ENCODE measurements around the gene COL5A1. TPM values are rescaled to one million over a fixed set of nuclear protein-coding genes. Genes with fewer than 3 reads are reported as not detected.

COL5A1 gene
- total RNA-seq, 4 donors from 2014 or later, result 4.8 to 16.5 (median 9.4) TPM

GRCh38 chr9:134751622-134752021 lies 110.0 kb downstream of the COL5A1 start:
- intact Hi-C loops (cut with DNase I), result no loop called here
- Histone ChIP-seq H3K36me3 (no peaks in the 10 kb centered on the region), H3K4me3 (replicated peaks in 1 of 3) (no peak overlapping the region), H3K4me1 (no peaks in the 10 kb centered on the region), H3K9me3 (no peaks in the 10 kb centered on the region), H3K27me3 (no peaks in the 10 kb centered on the region), H3K27ac (no peak overlapping the region)
- 94 to 96% methylated on average over 5 of the region's 5 CpGs for WGBS, 2 donors
- no peak for DNase-seq
- no peak for TF ChIP-seq POLR2A (IDR thresholded peaks at IDR 0.05)
- no peak for TF ChIP-seq CTCF (IDR thresholded peaks at IDR 0.05)

- 78 to 90% methylated on average over 5 to 16 of the region's 16 CpGs for WGBS, 2 donors
- Histone ChIP-seq H3K4me3 (replicated peaks in 1 of 3) (no peak overlapping the region), H3K36me3 (no peaks in the 10 kb centered on the region), H3K27me3 (no peaks in the 10 kb centered on the region), H3K27ac (no peak overlapping the region), H3K9me3 (no peaks in the 10 kb centered on the region), H3K4me1 (no peaks in the 10 kb centered on the region)
- no peak for DNase-seq
- intact Hi-C loops (cut with DNase I), result no loop called here
- TF ChIP-seq POLR2A (IDR thresholded peaks at IDR 0.05) (no peak), CTCF (IDR thresholded peaks at IDR 0.05) (no peak)
Observed at GRCh38 chr9:134752471-134753168, 111.0 kb downstream of the COL5A1 start.

GRCh38 chr9:134753191-134753590 lies 111.6 kb downstream of the COL5A1 start:
- no peak overlapping the region for H3K4me3 ChIP-seq (replicated peaks in 1 of 3)
- no peaks in the 10 kb centered on the region for H3K36me3 ChIP-seq
- WGBS, 2 donors, result 89% methylated on average over 9 of the region's 11 CpGs; no CpG with 5 or more reads in 1 of the 2 donors
- H3K4me1 ChIP-seq, result no peaks in the 10 kb centered on the region
- H3K9me3 ChIP-seq, result no peaks in the 10 kb centered on the region
- intact Hi-C loops (cut with DNase I), result no loop called here
- no peak for TF ChIP-seq POLR2A (IDR thresholded peaks at IDR 0.05)
- no peak for TF ChIP-seq CTCF (IDR thresholded peaks at IDR 0.05)
- H3K27me3 ChIP-seq, result no peaks in the 10 kb centered on the region
- no peak for DNase-seq
- H3K27ac ChIP-seq, result no peak overlapping the region

- TF ChIP-seq POLR2A (IDR thresholded peaks at IDR 0.05) (no peak), CTCF (IDR thresholded peaks at IDR 0.05) (no peak)
- H3K9me3 ChIP-seq, result no peaks in the 10 kb centered on the region
- no peak for DNase-seq
- intact Hi-C loops (cut with DNase I), result no loop called here
- no peaks in the 10 kb centered on the region for H3K4me1 ChIP-seq
- WGBS, 2 donors, result 90 to 94% methylated on average over 14 of the region's 14 CpGs
- no peaks in the 10 kb centered on the region for H3K36me3 ChIP-seq
- H3K27me3 ChIP-seq, result no peaks in the 10 kb centered on the region
- H3K27ac ChIP-seq, result no peak overlapping the region
- H3K4me3 ChIP-seq (replicated peaks in 1 of 3), result no peak overlapping the region
Observed at GRCh38 chr9:134755221-134755907, 113.8 kb downstream of the COL5A1 start.

GRCh38 chr9:134756098-134756497 lies 114.5 kb downstream of the COL5A1 start:
- no peak for DNase-seq
- H3K4me1 ChIP-seq, result no peaks in the 10 kb centered on the region
- H3K27me3 ChIP-seq, result no peaks in the 10 kb centered on the region
- no peak overlapping the region for H3K27ac ChIP-seq
- WGBS, 2 donors, result 94 to 100% methylated on average over 3 to 7 of the region's 10 CpGs
- intact Hi-C loops (cut with DNase I), result no loop called here
- no peaks in the 10 kb centered on the region for H3K9me3 ChIP-seq
- no peak overlapping the region for H3K4me3 ChIP-seq (replicated peaks in 1 of 3)
- no peaks in the 10 kb centered on the region for H3K36me3 ChIP-seq
- no peak for TF ChIP-seq POLR2A (IDR thresholded peaks at IDR 0.05)
- no peak for TF ChIP-seq CTCF (IDR thresholded peaks at IDR 0.05)
